Measurements from ENCODE around the gene FZR1. TPM values are rescaled to one million over a fixed set of nuclear protein-coding genes. Genes with fewer than 3 reads are reported as not detected.
A peak's percentile ranks its signal among the peaks of the same experiment; 100 is the strongest.

The FZR1 gene
- total and polyA plus RNA-seq, 2 of the 13 experiments (the other 11 are each of a cell fraction or from before 2014, with no cell fraction given), result 29.0 to 30.8 TPM

DNA sequence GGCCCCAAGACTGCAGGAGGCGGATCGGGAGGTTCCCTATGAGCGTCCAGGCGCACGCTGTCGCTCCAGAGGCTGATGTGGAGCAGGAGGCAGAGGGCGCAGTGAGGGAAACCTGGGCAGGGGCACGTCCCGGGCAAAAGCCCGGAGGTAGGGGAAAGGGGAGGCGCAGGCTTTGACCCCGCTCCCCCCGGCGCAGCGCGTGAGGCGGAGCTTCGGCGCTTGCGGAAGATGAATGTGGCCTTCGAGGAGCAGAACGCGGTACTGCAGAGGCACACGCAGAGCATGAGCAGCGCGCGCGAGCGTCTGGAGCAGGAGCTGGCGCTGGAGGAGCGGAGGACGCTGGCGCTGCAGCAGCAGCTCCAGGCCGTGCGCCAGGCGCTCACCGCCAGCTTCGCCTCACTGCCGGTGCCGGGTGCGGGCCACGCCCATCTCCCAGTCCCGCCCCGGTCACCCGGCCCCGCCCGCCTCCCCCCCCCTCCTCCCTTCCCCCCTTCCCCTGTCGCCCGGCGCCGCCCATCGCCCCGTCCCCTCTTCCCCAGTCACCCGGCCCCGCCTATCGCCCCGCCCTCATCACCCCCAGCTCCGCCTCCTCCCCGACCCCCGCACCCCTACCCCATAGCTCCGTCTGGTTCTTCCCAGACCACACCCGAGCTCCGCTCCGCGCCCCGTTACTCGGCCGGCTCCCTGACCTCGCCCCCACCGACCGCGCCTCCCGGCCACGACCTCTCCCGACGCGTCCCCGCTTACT is 70.8 kb downstream of the FZR1 start:
- Histone ChIP-seq H3K27me3 (ENCODE audit: control insufficient read depth in 1 of 2, insufficient read depth in 2 of 2, low read length in 2 of 2) (no peaks in the 10 kb centered on the region), H3K79me2 (ENCODE audit: insufficient read depth, low read length) (peaks cover 2% of the 10 kb centered on the region), H3K4me3 (replicated peaks in 1 of 3; ENCODE audit: insufficient read depth in 1 of 3, low read depth in 2 of 3, low read length in 3 of 3) (no peak overlapping the region), H3K9ac (ENCODE audit: insufficient read depth, low read depth, low read length) (no peak overlapping the region), H3K9me3 (ENCODE audit: low read length) (no peaks in the 10 kb centered on the region), H2AFZ (ENCODE audit: low read length) (no peak overlapping the region), H3K36me3 (replicated peaks in 1 of 2; ENCODE audit: control insufficient read depth in 1 of 2, insufficient read depth in 2 of 2, low read length in 2 of 2) (no peaks in the 10 kb centered on the region; a peak in 1 of 5 replicates), H3K27ac (ENCODE audit: extremely low read length, insufficient read depth, low read length) (no peak overlapping the region), H4K20me1 (ENCODE audit: insufficient read depth, low read length) (peaks cover 4% of the 10 kb centered on the region), H3K4me2 (ENCODE audit: low read depth, low read length) (no peak overlapping the region), H3K4me1 (ENCODE audit: insufficient read depth, low read length) (peaks cover 20% of the 10 kb centered on the region)
- ChIA-PET POLR2A (no interaction called here), CTCF (ENCODE audit: low intra/inter-chr PET ratio, low total read pairs) (no interaction called here)
- DNase-seq (ENCODE audit: low spot score) (no peak), ATAC-seq (no peak), FAIRE-seq (no peak)
- 97% methylated on average over 74 of the region's 78 CpGs for WGBS (ENCODE audit: low lambda C conversion rate)
- TF ChIP-seq ZNF451 (CRISPR knock-in tag; IDR thresholded peaks at IDR 0.05) (no peak), AGO2 (optimal IDR thresholded peaks at IDR 0.05; ENCODE audit: low read depth, low read length) (peak; percentile 29), HNRNPL (IDR thresholded peaks at IDR 0.05; ENCODE audit: low read depth, low read length) (no peak), RBFOX2 (IDR thresholded peaks at IDR 0.05; ENCODE audit: low read depth, low read length) (0 out of 2 replicates have a peak, but pooled peaks have one; percentile 46)
- in situ Hi-C loops (cut with HindIII; ENCODE audit: extremely low pct_ligation_motif_present, low pct_unique_long_range_greater_than_20kb) (no loop called here), intact Hi-C loops (cut with micrococcal nuclease; ENCODE audit: unreplicated experiment) (no loop called here)
- no TSS peak for BruUV-seq (replicated peaks)

DNA sequence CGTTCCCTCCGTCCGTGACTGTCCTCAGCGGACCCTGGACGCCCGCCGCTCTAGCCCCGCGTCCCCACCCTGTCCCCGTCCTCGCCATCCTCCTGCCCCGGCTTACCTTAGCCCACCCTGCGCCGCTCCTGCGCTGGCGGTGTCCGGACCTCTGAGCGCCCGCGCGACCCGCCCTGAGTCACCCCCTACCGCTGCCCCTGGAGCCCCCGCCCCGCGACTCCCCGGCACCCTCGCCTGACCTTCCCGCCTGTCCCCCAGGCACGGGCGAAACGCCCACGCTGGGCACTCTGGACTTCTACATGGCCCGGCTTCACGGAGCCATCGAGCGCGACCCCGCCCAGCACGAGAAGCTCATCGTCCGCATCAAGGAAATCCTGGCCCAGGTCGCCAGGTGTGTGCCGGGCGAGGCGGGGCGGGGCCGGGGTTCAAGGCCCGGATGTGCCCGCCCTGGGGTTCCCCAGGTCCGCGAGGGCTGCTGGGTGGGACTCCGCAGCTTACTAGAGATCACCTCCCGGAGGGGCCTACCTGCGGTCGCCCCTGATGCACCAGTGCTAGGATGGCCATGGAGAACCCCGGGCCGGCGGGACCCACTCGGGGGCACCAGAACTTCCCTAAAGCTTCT is 71.7 kb downstream of the FZR1 start:
- H3K27me3 ChIP-seq (ENCODE audit: control insufficient read depth in 1 of 2, insufficient read depth in 2 of 2, low read length in 2 of 2), result no peaks in the 10 kb centered on the region
- H3K79me2 ChIP-seq (ENCODE audit: insufficient read depth, low read length), result peaks cover 2% of the 10 kb centered on the region
- no peak overlapping the region for H3K9ac ChIP-seq (ENCODE audit: insufficient read depth, low read depth, low read length)
- DNase-seq (ENCODE audit: low spot score), result no peak
- H2AFZ ChIP-seq (ENCODE audit: low read length), result no peak overlapping the region
- no peaks in the 10 kb centered on the region for H3K9me3 ChIP-seq (ENCODE audit: low read length)
- no peak for ATAC-seq
- H3K4me2 ChIP-seq (ENCODE audit: low read depth, low read length), result no peak overlapping the region
- TF ChIP-seq SMYD3 (CRISPR knock-in tag; IDR thresholded peaks at IDR 0.05) (no peak), ZKSCAN1 (IDR thresholded peaks at IDR 0.05; ENCODE audit: low read length) (no peak), RBFOX2 (IDR thresholded peaks at IDR 0.05; ENCODE audit: low read depth, low read length) (0 out of 2 replicates have a peak, but pooled peaks have one; percentile 37), ZNF7 (CRISPR knock-in tag; IDR thresholded peaks at IDR 0.05) (no peak)
- H3K4me1 ChIP-seq (ENCODE audit: insufficient read depth, low read length), result peaks cover 14% of the 10 kb centered on the region; the same call in 1 of the 2 replicates
- 99% methylated on average over 39 of the region's 60 CpGs for WGBS (ENCODE audit: low lambda C conversion rate)
- no peak for FAIRE-seq
- POLR2A ChIA-PET, result no interaction called here
- in situ Hi-C loops (cut with HindIII; ENCODE audit: extremely low pct_ligation_motif_present, low pct_unique_long_range_greater_than_20kb), result no loop called here
- H4K20me1 ChIP-seq (ENCODE audit: insufficient read depth, low read length), result peaks cover 4% of the 10 kb centered on the region
- intact Hi-C loops (cut with micrococcal nuclease; ENCODE audit: unreplicated experiment), result no loop called here
- no peak overlapping the region for H3K4me3 ChIP-seq (replicated peaks in 1 of 3; ENCODE audit: insufficient read depth in 1 of 3, low read depth in 2 of 3, low read length in 3 of 3)
- no TSS peak for BruUV-seq (replicated peaks)
- CTCF ChIA-PET (ENCODE audit: low intra/inter-chr PET ratio, low total read pairs), result no interaction called here
- H3K27ac ChIP-seq (ENCODE audit: extremely low read length, insufficient read depth, low read length), result no peak overlapping the region
- H3K36me3 ChIP-seq (replicated peaks in 1 of 2; ENCODE audit: control insufficient read depth in 1 of 2, insufficient read depth in 2 of 2, low read length in 2 of 2), result no peaks in the 10 kb centered on the region; a peak in 1 of 5 replicates

All from HepG2 (cell line).